K562 (cell line): ENCODE data around the gene ATP6V1A. TPM values are rescaled to one million over a fixed set of nuclear protein-coding genes. Genes with fewer than 3 reads are reported as not detected.
"Not testable (repeated sequence)": the region's sequence is repeated elsewhere in the genome, so short reads cannot be mapped to it uniquely, and the experiment has no call there.

Source experiments
- ATAC-seq: fragments of 200-7000 bp; cut with Tn5 transposase; 3 replicates; pipeline ENCODE4 v1.9.1; 2020; ENCODE audit warnings: moderate library complexity
- BruUV-seq: library from RNA; stranded (reverse); fragments of 400-500 nt; replicated peaks from 2 replicates; lab custom pipeline; 2021; lab: Mats Ljungman, UMichigan
- CTCF ChIA-PET: fragments of 300-600 bp; formaldehyde crosslinking; extraction: SDS; loops from one replicate; lab custom pipeline; 2021; ENCODE audit warnings: low intra/inter-chr PET ratio; lab: Yijun Ruan, JAX
- POLR2A ChIA-PET: fragments of 300-600, 350-650 bp; sonication (Branson Sonifier 250); formaldehyde crosslinking; extraction: SDS; loops from one replicate; lab custom pipeline; 2021; ENCODE audit warnings: antibody characterized with exemption, inconsistent platforms; lab: Yijun Ruan, JAX
- DNase-seq, 4 experiments: peaks; one replicate each; pipeline versions ENCODE4 v3.0.0 to v3.0.0-alpha.2; 2011 to 2018; ENCODE audit warnings: low spot score in 3 of 4, mixed read lengths in 3 of 4; ENCODE audit errors: extremely low read depth in 1 of 4
- FAIRE-seq: peaks from 2 replicates; lab custom pipeline; 2011; peaks lifted over from hg19 to GRCh38; lab: Jason Lieb, UNC
- H2AFZ ChIP-seq: 2 replicates; pipeline ENCODE4 v1.6.0; 2011; ENCODE audit warnings: low read depth, low read length, control low read depth, inconsistent platforms
- H3K27ac ChIP-seq: fragments of 200-600 bp; 3 replicates; pipeline ENCODE4 v1.8.0; 2011; ENCODE audit warnings: low read depth, mild to moderate bottlenecking, control low read depth, inconsistent platforms, low read length, moderate library complexity, mixed read lengths; ENCODE audit errors: extremely low read depth
- H3K27me3 ChIP-seq, 2 experiments: fragments of 300-600 bp in 1 of 2; 2 replicates in 1 of 2; 3 replicates in 1 of 2; pipeline versions ENCODE4 v1.6.0 to v1.8.0; 2011; ENCODE audit warnings: inconsistent platforms in 2 of 2, low read length in 2 of 2, mild to moderate bottlenecking in 1 of 2, mixed read lengths in 1 of 2, moderate library complexity in 1 of 2; ENCODE audit not compliant: control insufficient read depth in 2 of 2, insufficient read depth in 2 of 2
- H3K36me3 ChIP-seq: fragments of 300-600 bp; 3 replicates; pipeline ENCODE4 v1.8.0; 2011; ENCODE audit warnings: mild to moderate bottlenecking, low read length, inconsistent platforms; ENCODE audit not compliant: control insufficient read depth, insufficient read depth
- H3K4me1 ChIP-seq, 2 experiments: fragments of 200-600 bp in 1 of 2; replicated peaks in 1 of 2; 2 replicates in 1 of 2; 3 replicates in 1 of 2; pipeline versions ENCODE4 v1.5.1 to v1.8.0; 2011; ENCODE audit warnings: inconsistent platforms in 2 of 2, low read length in 2 of 2, mild to moderate bottlenecking in 1 of 2, mixed read lengths in 1 of 2, moderate library complexity in 1 of 2; ENCODE audit not compliant: control insufficient read depth in 2 of 2, insufficient read depth in 2 of 2
- H3K4me2 ChIP-seq: 2 replicates; pipeline ENCODE4 v1.6.1; 2011; ENCODE audit warnings: low read length, control low read depth, inconsistent platforms, mixed read lengths; ENCODE audit not compliant: insufficient read depth
- H3K4me3 ChIP-seq: fragments of 200-600 bp; sonication (generic), shearing (Covaris generic); 2 replicates; pipeline ENCODE4 v1.5.1; 2016; ENCODE audit warnings: control low read depth, inconsistent platforms
- H3K79me2 ChIP-seq: fragments of 200-600 bp; 3 replicates; pipeline ENCODE4 v1.8.0; 2011; ENCODE audit warnings: low read length, inconsistent platforms; ENCODE audit not compliant: control insufficient read depth, insufficient read depth
- H3K9ac ChIP-seq, 2 experiments: 2 replicates each; pipeline versions ENCODE4 v1.6.0 to v1.6.1; 2011; ENCODE audit warnings: low read depth in 2 of 2, low read length in 2 of 2, control low read depth in 1 of 2, inconsistent platforms in 1 of 2, mild to moderate bottlenecking in 1 of 2, mixed read lengths in 1 of 2; ENCODE audit not compliant: insufficient read depth in 1 of 2
- H3K9me1 ChIP-seq: one replicate; pipeline ENCODE4 v1.6.0; 2011; ENCODE audit warnings: inconsistent platforms, mild to moderate bottlenecking, low read length, moderate library complexity; ENCODE audit not compliant: control insufficient read depth, insufficient read depth
- H3K9me3 ChIP-seq: replicated peaks from 2 replicates; pipeline ENCODE4 v1.5.1; 2011; ENCODE audit warnings: low read depth, low read length, inconsistent platforms; ENCODE audit not compliant: control insufficient read depth, insufficient read depth
- H4K20me1 ChIP-seq: replicated peaks from 2 replicates; pipeline ENCODE4 v1.6.1; 2011; ENCODE audit warnings: low read length, inconsistent platforms, mixed read lengths; ENCODE audit not compliant: control insufficient read depth, insufficient read depth
- EWSR1 ChIP-seq: fragments of 450-650 bp; IDR thresholded peaks from 2 replicates; pipeline ENCODE4 v1.6.1; 2018; ENCODE audit warnings: borderline replicate concordance, mild to moderate bottlenecking, low read depth, moderate library complexity; ENCODE audit not compliant: partially characterized antibody
- GABPB1 ChIP-seq: sonication (generic); formaldehyde crosslinking; IDR thresholded peaks from 2 replicates; pipeline ENCODE4 v1.8.0; 2022; ENCODE audit warnings: mild to moderate bottlenecking, missing genetic modification reagents
- HSF4 ChIP-seq: fragments of 250-450 bp; sonication (Bioruptor Pico); IDR thresholded peaks from 2 replicates; pipeline ENCODE4 v2.1.2; 2022; ENCODE audit warnings: mild to moderate bottlenecking, moderate library complexity, borderline replicate concordance
- ZNF175 ChIP-seq: fragments of 200-800 bp; sonication (Bioruptor generic); IDR thresholded peaks from 2 replicates; pipeline ENCODE4 v1.6.1; 2016; ENCODE audit warnings: low read depth, mild to moderate bottlenecking, missing genetic modification characterization, missing compliant biosample characterization
- ZNF282 ChIP-seq: sonication (generic); formaldehyde crosslinking; IDR thresholded peaks from 2 replicates; pipeline ENCODE4 v1.8.1; 2023; ENCODE audit warnings: missing genetic modification reagents
- WGBS: fragments of 100-300 bp; shearing (Covaris generic); methylation state at CpG from one replicate; pipeline ENCODE4 v1.1.6; 2016; ENCODE audit warnings: low coverage, mixed read lengths; ENCODE audit not compliant: insufficient coverage; ENCODE audit errors: missing lambda C conversion rate; 5-methylcytosine and 5-hydroxymethylcytosine counted together
- in situ Hi-C: fragments of 300-500 bp; cut with MboI; formaldehyde crosslinking; loops from 4 replicates; pipeline ENCODE4 v1.15.0; 2018; ENCODE audit warnings: inconsistent platforms, mixed read lengths
- intact Hi-C: fragments of 100-400 bp; cut with micrococcal nuclease; formaldehyde crosslinking; loops from 2 replicates; pipeline ENCODE4 v1.14.2; 2022
- polyA plus RNA-seq, 8 experiments: library from polyadenylated mRNA; depleted of rRNA in 4 of 8; stranded (reverse) in 5 of 8; unstranded in 3 of 8; fragments of >200 nt; fragmentation: Nextera tagmentation in 2 of 8; fragmentation: Illumina TruSeq in 1 of 8; extraction: Ambion mirVana in 2 of 8; extraction: Trizol in 1 of 8; gene quantifications; 2 replicates each; pipeline versions ENCODE4 v1.2.1 to v1.2.3, GENCODE V29; 2011 to 2014; ENCODE audit warnings: inconsistent platforms in 1 of 8, missing spikeins in 1 of 8
- total RNA-seq, 7 experiments: library from RNA; depleted of rRNA in 6 of 7; stranded (reverse); fragments of >200 nt in 6 of 7; fragmentation: Illumina TruSeq in 2 of 7; extraction: Trizol in 2 of 7; gene quantifications; 2 replicates each; pipeline versions ENCODE4 v1.2.1 to v1.2.3, GENCODE V29; 2011 to 2021; ENCODE audit warnings: low replicate concordance in 1 of 7
- TF ChIP-seq, protein P1 (sequence below): sonication (generic); IDR thresholded peaks from 2 replicates; pipeline ENCODE4 v1.6.1; 2016

ATP6V1A gene
- total and polyA plus RNA-seq, 9 of the 15 experiments (the other 6 are each of a cell fraction or from before 2014, with no cell fraction given): 23.6 to 57.1 (median 39.9) TPM

DNA sequence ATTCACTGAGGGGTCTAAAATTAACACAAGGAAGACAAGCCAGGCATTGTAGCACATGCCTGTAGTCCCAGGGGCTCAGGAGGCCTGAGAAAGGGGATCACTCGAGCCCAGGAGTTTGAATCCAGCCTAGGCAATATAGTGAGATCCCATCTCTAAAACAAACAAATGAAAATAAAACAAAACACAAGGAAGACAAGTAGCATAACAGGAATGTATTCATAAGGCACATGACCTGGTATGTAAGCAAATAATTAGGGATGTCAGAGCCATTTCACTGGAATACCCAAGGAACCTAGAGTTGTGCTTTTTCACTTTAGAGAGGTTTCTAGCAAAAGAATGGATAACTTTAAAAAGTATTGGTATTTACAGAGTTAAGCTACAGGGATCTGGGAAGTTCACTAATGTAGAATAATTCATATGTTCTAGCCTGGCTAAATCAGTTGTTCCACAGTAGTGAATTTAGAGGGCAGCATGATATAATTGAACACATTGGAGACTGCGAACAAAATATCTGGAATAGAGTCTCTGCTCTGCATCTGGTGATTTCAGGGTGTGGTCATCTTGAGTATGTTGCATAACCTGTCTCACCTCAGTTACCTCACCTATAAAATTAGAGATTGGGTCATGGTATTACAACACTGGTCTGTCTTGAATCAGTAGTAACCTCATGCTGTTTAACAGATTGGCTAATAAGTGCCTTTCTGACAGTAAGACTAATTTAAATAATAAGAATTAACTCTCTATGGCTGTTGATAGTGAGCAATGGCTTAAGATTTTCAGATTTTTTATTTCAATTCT lies 101.0 kb downstream of the ATP6V1A start:
- ATAC-seq (no peak), FAIRE-seq (no peak), DNase-seq (no peak)
- no peaks in the 10 kb centered on the region for H3K79me2 ChIP-seq
- H3K4me3 ChIP-seq: no peak overlapping the region
- no peaks in the 10 kb centered on the region for H4K20me1 ChIP-seq
- no peaks in the 10 kb centered on the region for H3K4me1 ChIP-seq
- no peaks in the 10 kb centered on the region for H3K27me3 ChIP-seq
- H3K36me3 ChIP-seq: no peaks in the 10 kb centered on the region
- WGBS: 5% methylated on average over 2 of the region's 2 CpGs
- in situ Hi-C loops: loop anchor here (10.0 kb wide), 1 partner anchor 67 kb away; no protein-coding TSS in a partner anchor
- POLR2A ChIA-PET: interaction anchor here (1.7 kb wide), 1 partner anchor 9 kb away, joined by 3 read pairs; the partner anchor contains the start of gene GRAMD1C
- intact Hi-C loops: no loop called here
- no TSS peak for BruUV-seq
- H3K27ac ChIP-seq: no peak overlapping the region
- H3K4me2 ChIP-seq: no peak overlapping the region
- CTCF ChIA-PET: no interaction called here
- H3K9me1 ChIP-seq: no peaks in the 10 kb centered on the region
- TF ChIP-seq, protein P1, sequence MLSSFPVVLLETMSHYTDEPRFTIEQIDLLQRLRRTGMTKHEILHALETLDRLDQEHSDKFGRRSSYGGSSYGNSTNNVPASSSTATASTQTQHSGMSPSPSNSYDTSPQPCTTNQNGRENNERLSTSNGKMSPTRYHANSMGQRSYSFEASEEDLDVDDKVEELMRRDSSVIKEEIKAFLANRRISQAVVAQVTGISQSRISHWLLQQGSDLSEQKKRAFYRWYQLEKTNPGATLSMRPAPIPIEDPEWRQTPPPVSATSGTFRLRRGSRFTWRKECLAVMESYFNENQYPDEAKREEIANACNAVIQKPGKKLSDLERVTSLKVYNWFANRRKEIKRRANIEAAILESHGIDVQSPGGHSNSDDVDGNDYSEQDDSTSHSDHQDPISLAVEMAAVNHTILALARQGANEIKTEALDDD: no peak
- TF ChIP-seq EWSR1 (no peak), ZNF282 (CRISPR knock-in tag) (no peak), ZNF175 (CRISPR knock-in tag) (no peak), HSF4 (CRISPR knock-in tag) (no peak), GABPB1 (CRISPR knock-in tag) (no peak)
- no peaks in the 10 kb centered on the region for H3K9me3 ChIP-seq
- H2AFZ ChIP-seq: no peak overlapping the region
- no peak overlapping the region for H3K9ac ChIP-seq

DNA sequence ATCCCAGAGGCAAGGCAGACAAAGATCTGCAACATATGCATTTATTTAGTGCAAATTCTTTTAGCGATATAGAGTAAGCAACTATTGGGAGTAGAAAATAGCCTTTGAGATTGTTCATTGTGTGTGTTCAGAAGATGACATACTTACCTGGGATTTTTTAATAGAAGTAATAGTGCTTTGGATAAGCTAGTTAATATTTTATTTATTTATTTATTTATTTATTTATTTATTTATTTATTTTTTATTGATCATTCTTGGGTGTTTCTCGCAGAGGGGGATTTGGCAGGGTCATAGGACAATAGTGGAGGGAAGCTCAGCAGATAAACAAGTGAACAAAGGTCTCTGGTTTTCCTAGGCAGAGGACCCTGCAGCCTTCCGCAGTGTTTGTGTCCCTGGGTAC lies 102.2 kb downstream of the ATP6V1A start:
- H3K4me2 ChIP-seq, FAIRE-seq, H3K4me1 ChIP-seq, H4K20me1 ChIP-seq, H3K9ac ChIP-seq, ATAC-seq, H2AFZ ChIP-seq, H3K36me3 ChIP-seq, POLR2A ChIA-PET, intact Hi-C loops, CTCF ChIA-PET, BruUV-seq, H3K27me3 ChIP-seq, H3K9me3 ChIP-seq, H3K9me1 ChIP-seq, H3K79me2 ChIP-seq, H3K4me3 ChIP-seq, DNase-seq, H3K27ac ChIP-seq: not testable (repeated sequence)
- 42% methylated on average over 2 of the region's 3 CpGs for WGBS
- in situ Hi-C loops: loop anchor here (10.0 kb wide), 1 partner anchor 66 kb away; no protein-coding TSS in a partner anchor

DNA sequence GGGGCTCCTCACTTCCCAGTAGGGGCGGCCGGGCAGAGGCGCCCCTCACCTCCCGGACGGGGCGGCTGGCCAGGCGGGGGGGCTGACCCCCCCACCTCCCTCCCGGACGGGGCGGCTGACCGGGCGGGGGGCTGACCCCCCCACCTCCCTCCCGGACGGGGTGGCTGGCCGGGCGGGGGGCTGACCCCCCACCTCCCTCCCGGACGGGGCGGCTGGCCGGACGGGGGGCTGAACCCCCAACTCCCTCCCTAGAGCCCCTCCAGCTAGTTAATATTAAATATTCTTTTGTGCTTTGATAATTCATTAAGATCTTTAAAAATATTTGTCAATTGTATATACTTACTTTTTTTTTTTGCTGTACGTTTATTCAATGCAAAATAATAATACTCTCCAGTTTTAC lies 103.0 kb downstream of the ATP6V1A start:
- intact Hi-C loops, H3K9me3 ChIP-seq, H3K4me1 ChIP-seq, H3K27me3 ChIP-seq, CTCF ChIA-PET, FAIRE-seq, H3K4me2 ChIP-seq, H4K20me1 ChIP-seq, POLR2A ChIA-PET, H3K79me2 ChIP-seq, ATAC-seq, BruUV-seq, H3K9me1 ChIP-seq, H3K27ac ChIP-seq, H3K36me3 ChIP-seq, DNase-seq, H2AFZ ChIP-seq, H3K4me3 ChIP-seq, H3K9ac ChIP-seq: not testable (repeated sequence)
- in situ Hi-C loops: loop anchor here (10.0 kb wide), 1 partner anchor 65 kb away; no protein-coding TSS in a partner anchor
- WGBS: no CpG with 5 or more reads among the region's 22 CpGs
